Esophagus squamous epithelium (tissue), 5 donors: ENCODE results near the gene MPC2. TPM values are rescaled to one million over a fixed set of nuclear protein-coding genes. Genes with fewer than 3 reads are reported as not detected.

Experiments used
- DNase-seq: peaks from one replicate; lab custom pipeline; 2025; lab: John Stamatoyannopoulos, UW
- H3K27ac ChIP-seq, 4 donors: fragments of 200-600 bp; sonication (generic); one replicate each; pipeline ENCODE4 v1.5.1; 2016 to 2019; ENCODE audit warnings: mild to moderate bottlenecking in 1 of 4
- H3K27me3 ChIP-seq, 4 donors: fragments of 200-600 bp; sonication (generic); 1 replicate in 3 of 4; 2 replicates in 1 of 4; pipeline versions ENCODE4 v1.5.1 to v1.6.0; 2017 to 2021; ENCODE audit warnings: antibody characterized with exemption in 1 of 4
- H3K36me3 ChIP-seq, 3 donors: fragments of 200-600 bp; sonication (generic); one replicate each; pipeline ENCODE4 v1.5.1; 2016 to 2019
- H3K4me1 ChIP-seq, 3 donors: fragments of 200-600 bp; sonication (generic); one replicate each; pipeline ENCODE4 v1.5.1; 2017 to 2019
- H3K4me3 ChIP-seq, 4 donors: fragments of 200-600 bp; sonication (generic); 1 replicate in 3 of 4; 2 replicates in 1 of 4; pipeline ENCODE4 v1.5.1; 2016 to 2019; ENCODE audit warnings: mild to moderate bottlenecking in 2 of 4, moderate library complexity in 1 of 4
- H3K9me3 ChIP-seq, 3 donors: fragments of 200-600 bp; sonication (generic); one replicate each; pipeline ENCODE4 v1.5.1; 2016 to 2019
- POLR2A ChIP-seq, 4 donors: fragments of 450-650 bp; IDR thresholded peaks; one replicate each; pipeline ENCODE4 v1.6.1; 2017; ENCODE audit warnings: antibody characterized with exemption in 4 of 4, mild to moderate bottlenecking in 4 of 4, moderate library complexity in 3 of 4
- WGBS, 2 donors: methylation state at CpG; one replicate each; pipeline ENCODE4 v1.1.5; 2018; 5-methylcytosine and 5-hydroxymethylcytosine counted together
- intact Hi-C: fragments of 100-400 bp; cut with DNase I; formaldehyde crosslinking; loops from one replicate; pipeline ENCODE4 v1.15.0; 2022
- total RNA-seq, 4 donors: library from RNA; depleted of rRNA; stranded (reverse); fragments of >200 nt; gene quantifications; one replicate each; pipeline ENCODE4 v1.1.0, GENCODE V29; 2016
- TF ChIP-seq, protein P1 (sequence below), 6 experiments: fragments of 450-650 bp in 4 of 6; fragments of 200-600 bp in 2 of 6; sonication (generic) in 2 of 6; IDR thresholded peaks; one replicate each; pipeline ENCODE4 v1.5.1; 2016 to 2019; ENCODE audit warnings: antibody characterized with exemption in 6 of 6, mild to moderate bottlenecking in 4 of 6, moderate library complexity in 4 of 6
- donor health status: DM: yes; HTN: yes; CAD: no.

The MPC2 gene
- total RNA-seq = 10 to 100 TPM; 13.2 to 62.7 (median 27.4) TPM

GRCh38 chr1:167936930-167937708 lies at the start of gene MPC2:
MPC2 (minus strand) TSS chr1:167937072; CDS start chr1:167935841, 1,231 bp downstream.
- Histone ChIP-seq H3K27ac (peak within 1 kb of the TSS; percentile 96 to 99 (median 98)), H3K36me3 (peaks cover 0 to 4% (median 0%) of the 10 kb centered on the region in 3 donors), H3K27me3 (no peaks in the 10 kb centered on the region), H3K4me1 (peaks cover 0 to 57% (median 16%) of the 10 kb centered on the region in 3 donors), H3K4me3 (peak within 1 kb of the TSS; percentile 88 to 97 (median 92)), H3K9me3 (no peaks in the 10 kb centered on the region)
- intact Hi-C loops = no loop called here
- peak; percentile 58 for DNase-seq
- 0% methylated on average over 25 to 26 of the region's 51 CpGs for WGBS, 2 donors
- TF ChIP-seq, protein P1, sequence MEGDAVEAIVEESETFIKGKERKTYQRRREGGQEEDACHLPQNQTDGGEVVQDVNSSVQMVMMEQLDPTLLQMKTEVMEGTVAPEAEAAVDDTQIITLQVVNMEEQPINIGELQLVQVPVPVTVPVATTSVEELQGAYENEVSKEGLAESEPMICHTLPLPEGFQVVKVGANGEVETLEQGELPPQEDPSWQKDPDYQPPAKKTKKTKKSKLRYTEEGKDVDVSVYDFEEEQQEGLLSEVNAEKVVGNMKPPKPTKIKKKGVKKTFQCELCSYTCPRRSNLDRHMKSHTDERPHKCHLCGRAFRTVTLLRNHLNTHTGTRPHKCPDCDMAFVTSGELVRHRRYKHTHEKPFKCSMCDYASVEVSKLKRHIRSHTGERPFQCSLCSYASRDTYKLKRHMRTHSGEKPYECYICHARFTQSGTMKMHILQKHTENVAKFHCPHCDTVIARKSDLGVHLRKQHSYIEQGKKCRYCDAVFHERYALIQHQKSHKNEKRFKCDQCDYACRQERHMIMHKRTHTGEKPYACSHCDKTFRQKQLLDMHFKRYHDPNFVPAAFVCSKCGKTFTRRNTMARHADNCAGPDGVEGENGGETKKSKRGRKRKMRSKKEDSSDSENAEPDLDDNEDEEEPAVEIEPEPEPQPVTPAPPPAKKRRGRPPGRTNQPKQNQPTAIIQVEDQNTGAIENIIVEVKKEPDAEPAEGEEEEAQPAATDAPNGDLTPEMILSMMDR (IDR thresholded peaks at IDR 0.05) = no peak
- TF ChIP-seq POLR2A (IDR thresholded peaks at IDR 0.05) = peak in 1 of 4 donors; percentile 42

GRCh38 chr1:167984886-167985489 lies 48.1 kb upstream of the MPC2 start:
- WGBS, 2 donors = 81 to 83% methylated on average over 8 of the region's 8 CpGs
- TF ChIP-seq, protein P1 (IDR thresholded peaks at IDR 0.05) = no peak
- no peak for TF ChIP-seq POLR2A (IDR thresholded peaks at IDR 0.05)
- Histone ChIP-seq H3K4me1 (peaks cover 0 to 8% (median 0%) of the 10 kb centered on the region in 3 donors), H3K27ac (no peak overlapping the region), H3K4me3 (no peak overlapping the region), H3K27me3 (no peaks in the 10 kb centered on the region), H3K9me3 (no peaks in the 10 kb centered on the region), H3K36me3 (peaks cover 0 to 29% (median 0%) of the 10 kb centered on the region in 3 donors)
- DNase-seq = no peak
- intact Hi-C loops = no loop called here

- Histone ChIP-seq H3K27ac (no peak overlapping the region), H3K4me3 (no peak overlapping the region), H3K4me1 (peaks cover 0 to 8% (median 0%) of the 10 kb centered on the region in 3 donors), H3K27me3 (no peaks in the 10 kb centered on the region), H3K9me3 (no peaks in the 10 kb centered on the region), H3K36me3 (peaks cover 0 to 37% (median 0%) of the 10 kb centered on the region in 3 donors)
- DNase-seq = no peak
- no peak for TF ChIP-seq POLR2A (IDR thresholded peaks at IDR 0.05)
- TF ChIP-seq, protein P1 (IDR thresholded peaks at IDR 0.05) = no peak
- intact Hi-C loops = no loop called here
- 96 to 100% methylated on average over 2 of the region's 2 CpGs for WGBS, 2 donors
Observed at GRCh38 chr1:167983797-167984420, 47.0 kb upstream of the MPC2 start.

- WGBS, 2 donors = 94 to 97% methylated on average over 9 of the region's 9 CpGs
- peaks cover 0 to 8% (median 0%) of the 10 kb centered on the region in 3 donors for H3K4me1 ChIP-seq
- no peak overlapping the region for H3K27ac ChIP-seq
- no peaks in the 10 kb centered on the region for H3K9me3 ChIP-seq
- peaks cover 0 to 56% (median 0%) of the 10 kb centered on the region in 3 donors for H3K36me3 ChIP-seq
- TF ChIP-seq, protein P1 (IDR thresholded peaks at IDR 0.05) = no peak
- TF ChIP-seq POLR2A (IDR thresholded peaks at IDR 0.05) = no peak
- H3K4me3 ChIP-seq = no peak overlapping the region
- intact Hi-C loops = no loop called here
- DNase-seq = no peak
- H3K27me3 ChIP-seq = no peaks in the 10 kb centered on the region
Observed at GRCh38 chr1:167981933-167982332, 45.1 kb upstream of the MPC2 start.
